IPS-20b (cell line): ENCODE measurements around the gene ADD2.
A peak's percentile ranks its signal among the peaks of the same experiment; 100 is the strongest.
"Not testable (repeated sequence)": the region's sequence is repeated elsewhere in the genome, so short reads cannot be mapped to it uniquely, and the experiment has no call there.

ENCODE experiments used
- H3K27ac ChIP-seq: one replicate; pipeline ENCODE4 v1.5.1; 2013; ENCODE audit warnings: low read length
- H3K27me3 ChIP-seq: 2 replicates; pipeline ENCODE4 v1.6.1; 2013; ENCODE audit warnings: mild to moderate bottlenecking, low read length, inconsistent platforms; ENCODE audit not compliant: insufficient read depth
- H3K36me3 ChIP-seq: 2 replicates; pipeline ENCODE4 v1.6.1; 2013; ENCODE audit warnings: low read depth, mild to moderate bottlenecking, inconsistent platforms, low read length, moderate library complexity; ENCODE audit not compliant: insufficient read depth
- H3K4me1 ChIP-seq: 2 replicates; pipeline ENCODE4 v1.6.1; 2013; ENCODE audit warnings: mild to moderate bottlenecking, control low read depth, inconsistent platforms, low read length, moderate library complexity; ENCODE audit not compliant: insufficient read depth
- H3K4me3 ChIP-seq: 2 replicates; pipeline ENCODE4 v1.5.1; 2013; ENCODE audit warnings: mild to moderate bottlenecking, low read length, inconsistent platforms
- H3K9ac ChIP-seq: 2 replicates; pipeline ENCODE4 v1.6.1; 2013; ENCODE audit warnings: low read depth, mild to moderate bottlenecking, inconsistent platforms, low read length, moderate library complexity
- H3K9me3 ChIP-seq: 2 replicates; pipeline ENCODE4 v1.6.1; 2013; ENCODE audit warnings: mild to moderate bottlenecking, low read depth, low read length, inconsistent platforms; ENCODE audit not compliant: insufficient read depth

The ADD2 gene

GRCh38 chr2:70799706-70800105 is 31.7 kb upstream of the ADD2 start:
- Histone ChIP-seq H3K4me1 (no peaks in the 10 kb centered on the region), H3K4me3 (no peak overlapping the region), H3K9me3 (peaks cover 4% of the 10 kb centered on the region; the same call in 1 of the 2 replicates)

GRCh38 chr2:70797996-70798395 is 30.0 kb upstream of the ADD2 start:
- not testable (repeated sequence) for H3K4me1 ChIP-seq, H3K36me3 ChIP-seq, H3K9me3 ChIP-seq, H3K9ac ChIP-seq, H3K27ac ChIP-seq, H3K4me3 ChIP-seq
- peaks cover 53% of the 10 kb centered on the region for H3K27me3 ChIP-seq

More at GRCh38 chr2:70799706-70800105, 31.7 kb upstream of the ADD2 start:
- Histone ChIP-seq H3K9ac (no peak overlapping the region), H3K27ac (no peak overlapping the region), H3K27me3 (peaks cover 36% of the 10 kb centered on the region), H3K36me3 (no peaks in the 10 kb centered on the region)

- H3K9ac ChIP-seq = no peak overlapping the region
- peaks cover 4% of the 10 kb centered on the region; the same call in 1 of the 2 replicates for H3K9me3 ChIP-seq
- H3K27ac ChIP-seq = no peak overlapping the region
- H3K4me1 ChIP-seq = no peaks in the 10 kb centered on the region
- H3K4me3 ChIP-seq = no peak overlapping the region
- H3K27me3 ChIP-seq = peaks cover 58% of the 10 kb centered on the region
- no peaks in the 10 kb centered on the region for H3K36me3 ChIP-seq
Measured at GRCh38 chr2:70797506-70797905, 29.5 kb upstream of the ADD2 start.

GRCh38 chr2:70796262-70796661 is 28.3 kb upstream of the ADD2 start:
- Histone ChIP-seq H3K27ac (no peak overlapping the region), H3K9me3 (peaks cover 4% of the 10 kb centered on the region; the same call in 1 of the 2 replicates), H3K4me3 (no peak overlapping the region), H3K4me1 (no peaks in the 10 kb centered on the region), H3K27me3 (peaks cover 59% of the 10 kb centered on the region), H3K9ac (no peak overlapping the region), H3K36me3 (no peaks in the 10 kb centered on the region)

- peaks cover 4% of the 10 kb centered on the region; the same call in 1 of the 2 replicates for H3K9me3 ChIP-seq
- no peak overlapping the region for H3K27ac ChIP-seq
- H3K4me1 ChIP-seq = no peaks in the 10 kb centered on the region
- H3K4me3 ChIP-seq = no peak overlapping the region
- H3K36me3 ChIP-seq = no peaks in the 10 kb centered on the region
- H3K9ac ChIP-seq = no peak overlapping the region
- H3K27me3 ChIP-seq = peaks cover 61% of the 10 kb centered on the region
Measured at GRCh38 chr2:70795164-70795995, 27.4 kb upstream of the ADD2 start.

- Histone ChIP-seq H3K27me3 (peaks cover 80% of the 10 kb centered on the region), H3K36me3 (no peaks in the 10 kb centered on the region), H3K4me3 (no peak overlapping the region), H3K9me3 (no peaks in the 10 kb centered on the region), H3K27ac (no peak overlapping the region), H3K9ac (no peak overlapping the region), H3K4me1 (peaks cover 4% of the 10 kb centered on the region; the same call in 1 of the 2 replicates)
Measured at GRCh38 chr2:70793450-70793849, 25.4 kb upstream of the ADD2 start.

- Histone ChIP-seq H3K27ac (no peak within 1 kb of the TSS), H3K4me1 (peaks cover 4% of the 10 kb centered on the region; the same call in 1 of the 2 replicates), H3K9ac (no peak within 1 kb of the TSS), H3K27me3 (peaks cover 98% of the 10 kb centered on the region), H3K4me3 (peak within 1 kb of the TSS; percentile 49; the same call in 1 of the 2 replicates), H3K9me3 (no peaks in the 10 kb centered on the region), H3K36me3 (no peaks in the 10 kb centered on the region)
Measured at GRCh38 chr2:70790136-70790828, 22.3 kb upstream of the ADD2 start, which contains the start of gene FIGLA. Gene FIGLA (minus strand): TSS chr2:70790643. CDS start chr2:70790638, 5 bp downstream.

- no peaks in the 10 kb centered on the region for H3K9me3 ChIP-seq
- H3K4me3 ChIP-seq = peak overlapping the region; percentile 49; the same call in 1 of the 2 replicates
- no peak overlapping the region for H3K27ac ChIP-seq
- peaks cover 90% of the 10 kb centered on the region for H3K27me3 ChIP-seq
- no peaks in the 10 kb centered on the region for H3K36me3 ChIP-seq
- H3K4me1 ChIP-seq = peaks cover 4% of the 10 kb centered on the region; the same call in 1 of the 2 replicates
- no peak overlapping the region for H3K9ac ChIP-seq
Measured at GRCh38 chr2:70789304-70790135, 21.5 kb upstream of the ADD2 start.

GRCh38 chr2:70785137-70785911 is 17.3 kb upstream of the ADD2 start:
- Histone ChIP-seq H3K27me3 (peaks cover 48% of the 10 kb centered on the region), H3K4me1 (peaks cover 4% of the 10 kb centered on the region; the same call in 1 of the 2 replicates), H3K27ac (no peak overlapping the region), H3K36me3 (no peaks in the 10 kb centered on the region), H3K9me3 (no peaks in the 10 kb centered on the region), H3K9ac (no peak overlapping the region), H3K4me3 (no peak overlapping the region)

- Histone ChIP-seq H3K9me3 (no peaks in the 10 kb centered on the region), H3K9ac (no peak overlapping the region), H3K36me3 (no peaks in the 10 kb centered on the region), H3K27ac (no peak overlapping the region), H3K4me3 (no peak overlapping the region), H3K4me1 (no peaks in the 10 kb centered on the region), H3K27me3 (peaks cover 38% of the 10 kb centered on the region)
Measured at GRCh38 chr2:70784320-70784719, 16.3 kb upstream of the ADD2 start.
